Hippocampal formation (tissue), 2 donors: ENCODE measurements around the gene SPSB1.
A peak's percentile ranks its signal among the peaks of the same experiment; 100 is the strongest.

Experiments used
- DNase-seq, 2 donors: peaks; one replicate each; lab custom pipeline; 2025; lab: John Stamatoyannopoulos, UW

Gene SPSB1

GRCh38 chr1:9300573-9300972 is 7.9 kb downstream of the SPSB1 start:
- DNase-seq = no peak

- no peak for DNase-seq
These were observed 10.2 kb downstream of the SPSB1 start for GRCh38 chr1:9302745-9303524.

- no peak for DNase-seq
These were observed 11.2 kb downstream of the SPSB1 start for GRCh38 chr1:9303916-9304315.

GRCh38 chr1:9305216-9305615 is 12.5 kb downstream of the SPSB1 start:
- no peak for DNase-seq

- DNase-seq = no peak
These were observed 13.3 kb downstream of the SPSB1 start for GRCh38 chr1:9306006-9306405.

GRCh38 chr1:9307303-9307702 is 14.6 kb downstream of the SPSB1 start:
- no peak for DNase-seq

- DNase-seq = no peak
These were observed 15.6 kb downstream of the SPSB1 start for GRCh38 chr1:9308236-9308785.

GRCh38 chr1:9309080-9309479 is 16.4 kb downstream of the SPSB1 start:
- no peak for DNase-seq

GRCh38 chr1:9309991-9310390 is 17.3 kb downstream of the SPSB1 start:
- DNase-seq = no peak

- DNase-seq = peak in 1 of 2 donors; percentile 46
These were observed 18.3 kb downstream of the SPSB1 start for GRCh38 chr1:9311029-9311428.

GRCh38 chr1:9311479-9311878 is 18.8 kb downstream of the SPSB1 start:
- DNase-seq = no peak

- no peak for DNase-seq
These were observed 19.6 kb downstream of the SPSB1 start for GRCh38 chr1:9312168-9312720.

GRCh38 chr1:9313576-9313975 is 20.9 kb downstream of the SPSB1 start:
- DNase-seq = no peak

GRCh38 chr1:9314111-9314510 is 21.4 kb downstream of the SPSB1 start:
- no peak for DNase-seq

- no peak for DNase-seq
These were observed 22.2 kb downstream of the SPSB1 start for GRCh38 chr1:9314711-9315379.

GRCh38 chr1:9315411-9316079 is 22.9 kb downstream of the SPSB1 start:
- no peak for DNase-seq

- no peak for DNase-seq
These were observed 23.4 kb downstream of the SPSB1 start for GRCh38 chr1:9316080-9316444.

- DNase-seq = no peak
These were observed 23.8 kb downstream of the SPSB1 start for GRCh38 chr1:9316512-9316911.

GRCh38 chr1:9317072-9317471 is 24.4 kb downstream of the SPSB1 start:
- no peak for DNase-seq

- DNase-seq = no peak
These were observed 25.1 kb downstream of the SPSB1 start for GRCh38 chr1:9317591-9318417.

GRCh38 chr1:9319208-9319788 is 26.6 kb downstream of the SPSB1 start:
- no peak for DNase-seq
